MM.1S (cell line): ENCODE data around the gene DCTN2.

Experiments
- CTCF ChIP-seq: fragments of 300-600 bp; sonication (generic); IDR thresholded peaks from 2 replicates; pipeline ENCODE4 v1.5.1; 2016; ENCODE audit warnings: antibody characterized with exemption, low read length, mixed read lengths
- EZH2phosphoT487 ChIP-seq: fragments of 300-600 bp; sonication (generic); IDR thresholded peaks from 2 replicates; pipeline ENCODE4 v1.6.1; 2018; ENCODE audit warnings: antibody characterized with exemption, low read length

GRCh38 chr12:57548013-57548315 lies 972 bp upstream of the DCTN2 start:
- TF ChIP-seq CTCF (no peak), EZH2phosphoT487 (no peak)
